ENCODE measurements around the gene PRKCE. TPM values are rescaled to one million over a fixed set of nuclear protein-coding genes. Genes with fewer than 3 reads are reported as not detected.

The PRKCE gene
- total RNA-seq, 4 donors from 2014 or later: 20.0 to 29.7 (median 25.2) TPM

GRCh38 chr2:45885171-45885621 lies 233.7 kb downstream of the PRKCE start:
- H3K4me1 ChIP-seq: peaks cover 0 to 33% (median 5%) of the 10 kb centered on the region in 4 donors

GRCh38 chr2:45886171-45886663 lies 234.7 kb downstream of the PRKCE start:
- H3K27ac ChIP-seq: peak overlapping the region in 2 of 4 donors; percentile 25 to 32
- H3K9me3 ChIP-seq: no peaks in the 10 kb centered on the region
- no peaks in the 10 kb centered on the region for H3K36me3 ChIP-seq
- H3K27me3 ChIP-seq: no peaks in the 10 kb centered on the region
- no peak for TF ChIP-seq CTCF (IDR thresholded peaks at IDR 0.05)
- TF ChIP-seq POLR2A (IDR thresholded peaks at IDR 0.05): no peak
- no peak overlapping the region for H3K4me3 ChIP-seq
- H3K4me1 ChIP-seq: peaks cover 0 to 39% (median 5%) of the 10 kb centered on the region in 4 donors
- no peak for DNase-seq

More at GRCh38 chr2:45885171-45885621, 233.7 kb downstream of the PRKCE start:
- no peak for DNase-seq
- H3K4me3 ChIP-seq: no peak overlapping the region
- H3K36me3 ChIP-seq: no peaks in the 10 kb centered on the region
- TF ChIP-seq CTCF (IDR thresholded peaks at IDR 0.05): no peak
- TF ChIP-seq POLR2A (IDR thresholded peaks at IDR 0.05): no peak
- H3K27me3 ChIP-seq: no peaks in the 10 kb centered on the region
- H3K27ac ChIP-seq: peak overlapping the region in 1 of 4 donors; percentile 55
- H3K9me3 ChIP-seq: no peaks in the 10 kb centered on the region

GRCh38 chr2:45888167-45888566 lies 236.7 kb downstream of the PRKCE start:
- Histone ChIP-seq H3K36me3 (no peaks in the 10 kb centered on the region), H3K27ac (peak overlapping the region in 2 of 4 donors; percentile 45 to 53), H3K4me3 (no peak overlapping the region), H3K4me1 (peaks cover 0 to 50% (median 5%) of the 10 kb centered on the region in 4 donors), H3K9me3 (no peaks in the 10 kb centered on the region), H3K27me3 (no peaks in the 10 kb centered on the region)
- TF ChIP-seq POLR2A (IDR thresholded peaks at IDR 0.05) (no peak), CTCF (IDR thresholded peaks at IDR 0.05) (no peak)
- DNase-seq: no peak

- no peak overlapping the region for H3K4me3 ChIP-seq
- no peaks in the 10 kb centered on the region for H3K36me3 ChIP-seq
- peak overlapping the region in 2 of 4 donors; percentile 45 to 53 for H3K27ac ChIP-seq
- no peaks in the 10 kb centered on the region for H3K27me3 ChIP-seq
- H3K9me3 ChIP-seq: no peaks in the 10 kb centered on the region
- DNase-seq: no peak
- no peak for TF ChIP-seq CTCF (IDR thresholded peaks at IDR 0.05)
- no peak for TF ChIP-seq POLR2A (IDR thresholded peaks at IDR 0.05)
- H3K4me1 ChIP-seq: peaks cover 0 to 46% (median 5%) of the 10 kb centered on the region in 4 donors
Observed at GRCh38 chr2:45888641-45889040, 237.2 kb downstream of the PRKCE start.

- peak in 2 of 3 donors; percentile 69 to 72 for DNase-seq
- Histone ChIP-seq H3K36me3 (no peaks in the 10 kb centered on the region), H3K27ac (peak overlapping the region in 1 of 4 donors; percentile 53), H3K9me3 (no peaks in the 10 kb centered on the region), H3K4me3 (no peak overlapping the region), H3K4me1 (peaks cover 0 to 42% (median 5%) of the 10 kb centered on the region in 4 donors), H3K27me3 (no peaks in the 10 kb centered on the region)
- TF ChIP-seq CTCF (IDR thresholded peaks at IDR 0.05) (peak in 3 of 6 experiments; percentile 22 to 26 (median 24)), POLR2A (IDR thresholded peaks at IDR 0.05) (no peak)
Observed at GRCh38 chr2:45889053-45889452, 237.6 kb downstream of the PRKCE start.
